Uterus (tissue), 4 donors: ENCODE data around the gene UCK2. TPM values are rescaled to one million over a fixed set of nuclear protein-coding genes. Genes with fewer than 3 reads are reported as not detected.

Experiments
- DNase-seq, 2 donors: peaks; one replicate each; pipeline ENCODE4 v3.0.0-alpha.2; 2019 to 2020
- H3K27ac ChIP-seq, 2 donors: fragments of 200-600 bp; sonication (generic); 1 replicate in 1 of 2; 2 replicates in 1 of 2; pipeline ENCODE4 v1.5.1; 2016 to 2018
- H3K27me3 ChIP-seq, 2 donors: fragments of 200-600 bp; sonication (generic); one replicate each; pipeline ENCODE4 v1.5.1; 2018 to 2019; ENCODE audit warnings: control low read depth in 1 of 2
- H3K36me3 ChIP-seq, 2 donors: fragments of 200-600 bp; sonication (generic); one replicate each; pipeline ENCODE4 v1.5.1; 2019; ENCODE audit warnings: control low read depth in 1 of 2
- H3K4me1 ChIP-seq, 2 donors: fragments of 200-600 bp; sonication (generic); one replicate each; pipeline ENCODE4 v1.5.1; 2018 to 2019; ENCODE audit warnings: control low read depth in 1 of 2
- H3K4me3 ChIP-seq, 2 donors: fragments of 200-600 bp; sonication (generic); 1 replicate in 1 of 2; 2 replicates in 1 of 2; pipeline ENCODE4 v1.5.1; 2018 to 2019; ENCODE audit warnings: mild to moderate bottlenecking in 1 of 2
- H3K9me3 ChIP-seq, 2 donors: fragments of 200-600 bp; sonication (generic); one replicate each; pipeline ENCODE4 v1.5.1; 2019; ENCODE audit warnings: control low read depth in 1 of 2
- CTCF ChIP-seq, 4 experiments: fragments of 200-600 bp in 2 of 4; fragments of 450-650 bp in 2 of 4; sonication (generic) in 2 of 4; IDR thresholded peaks; one replicate each; pipeline ENCODE4 v1.5.1; 2016 to 2019; ENCODE audit warnings: antibody characterized with exemption in 4 of 4, mild to moderate bottlenecking in 2 of 4, moderate library complexity in 1 of 4
- POLR2A ChIP-seq, 2 donors: fragments of 450-650 bp; IDR thresholded peaks; one replicate each; pipeline ENCODE4 v1.6.1; 2016; ENCODE audit warnings: antibody characterized with exemption in 2 of 2, mild to moderate bottlenecking in 1 of 2, moderate library complexity in 1 of 2
- intact Hi-C: fragments of 100-400 bp; cut with DNase I; formaldehyde crosslinking; loops from one replicate; pipeline ENCODE4 v1.15.1; 2023; ENCODE audit warnings: low total_unique reads
- total RNA-seq, 4 donors: library from RNA; depleted of rRNA in 3 of 4; stranded (reverse); fragments of >200 nt in 3 of 4; gene quantifications; one replicate each; pipeline versions ENCODE4 v1.1.0 to v1.2.4, GENCODE V29; 2014 to 2023
- donor health status: DM: yes; HTN: yes; CAD: no.

UCK2 gene
- total RNA-seq, 4 donors from 2014 or later, result 3.5 to 34.1 (median 25.7) TPM

GRCh38 chr1:165828669-165829329 is 1.4 kb downstream of the UCK2 start:
- no peak for TF ChIP-seq POLR2A (IDR thresholded peaks at IDR 0.05)
- TF ChIP-seq CTCF (IDR thresholded peaks at IDR 0.05), result no peak

GRCh38 chr1:165829888-165830287 is 2.5 kb downstream of the UCK2 start:
- no peak overlapping the region for H3K27ac ChIP-seq
- intact Hi-C loops, result no loop called here
- no peaks in the 10 kb centered on the region for H3K9me3 ChIP-seq
- no peaks in the 10 kb centered on the region for H3K4me1 ChIP-seq
- TF ChIP-seq CTCF (IDR thresholded peaks at IDR 0.05) (no peak), POLR2A (IDR thresholded peaks at IDR 0.05) (no peak)
- H3K4me3 ChIP-seq, result no peak overlapping the region
- H3K36me3 ChIP-seq, result no peaks in the 10 kb centered on the region
- DNase-seq, result no peak
- H3K27me3 ChIP-seq, result no peaks in the 10 kb centered on the region

More at GRCh38 chr1:165828669-165829329, 1.4 kb downstream of the UCK2 start:
- H3K27me3 ChIP-seq, result no peaks in the 10 kb centered on the region
- no peaks in the 10 kb centered on the region for H3K4me1 ChIP-seq
- peak; percentile 30 for DNase-seq
- intact Hi-C loops, result no loop called here
- no peaks in the 10 kb centered on the region for H3K9me3 ChIP-seq
- no peaks in the 10 kb centered on the region for H3K36me3 ChIP-seq
- peak overlapping the region; percentile 86 to 91 for H3K27ac ChIP-seq
- peak overlapping the region; percentile 41 to 61 for H3K4me3 ChIP-seq

- Histone ChIP-seq H3K27ac (no peak overlapping the region), H3K4me1 (no peaks in the 10 kb centered on the region), H3K9me3 (no peaks in the 10 kb centered on the region), H3K4me3 (no peak overlapping the region), H3K36me3 (no peaks in the 10 kb centered on the region), H3K27me3 (no peaks in the 10 kb centered on the region)
- intact Hi-C loops, result no loop called here
- no peak for DNase-seq
- no peak for TF ChIP-seq POLR2A (IDR thresholded peaks at IDR 0.05)
- no peak for TF ChIP-seq CTCF (IDR thresholded peaks at IDR 0.05)
These were observed 3.7 kb downstream of the UCK2 start for GRCh38 chr1:165831146-165831545.

GRCh38 chr1:165832902-165833301 is 5.5 kb downstream of the UCK2 start:
- DNase-seq, result no peak
- Histone ChIP-seq H3K27ac (no peak overlapping the region), H3K27me3 (no peaks in the 10 kb centered on the region), H3K4me3 (no peak overlapping the region), H3K36me3 (no peaks in the 10 kb centered on the region), H3K4me1 (no peaks in the 10 kb centered on the region), H3K9me3 (no peaks in the 10 kb centered on the region)
- TF ChIP-seq POLR2A (IDR thresholded peaks at IDR 0.05), result no peak
- no peak for TF ChIP-seq CTCF (IDR thresholded peaks at IDR 0.05)
- intact Hi-C loops, result no loop called here

- no peak for TF ChIP-seq CTCF (IDR thresholded peaks at IDR 0.05)
- TF ChIP-seq POLR2A (IDR thresholded peaks at IDR 0.05), result no peak
- H3K27me3 ChIP-seq, result no peaks in the 10 kb centered on the region
- no peak for DNase-seq
- no peaks in the 10 kb centered on the region for H3K4me1 ChIP-seq
- H3K4me3 ChIP-seq, result no peak overlapping the region
- H3K9me3 ChIP-seq, result no peaks in the 10 kb centered on the region
- intact Hi-C loops, result no loop called here
- H3K36me3 ChIP-seq, result no peaks in the 10 kb centered on the region
- no peak overlapping the region for H3K27ac ChIP-seq
These were observed 5.9 kb downstream of the UCK2 start for GRCh38 chr1:165833358-165833757.
